Upper lobe of left lung (tissue), 4 donors: ENCODE measurements around the gene RAD21L1.

Experiments
- EP300 ChIP-seq, 4 donors: sonication (generic); formaldehyde crosslinking; IDR thresholded peaks; one replicate each; pipeline ENCODE4 v1.5.1; 2017; ENCODE audit warnings: antibody characterized with exemption in 4 of 4, control low read depth in 2 of 4
- POLR2A ChIP-seq, 4 donors: fragments of 450-650 bp; IDR thresholded peaks; one replicate each; pipeline ENCODE4 v1.5.1; 2016 to 2017; ENCODE audit warnings: antibody characterized with exemption in 4 of 4, mild to moderate bottlenecking in 2 of 4
- POLR2AphosphoS5 ChIP-seq, 2 donors: sonication (generic); formaldehyde crosslinking; IDR thresholded peaks; one replicate each; pipeline ENCODE4 v1.5.1; 2017; ENCODE audit warnings: antibody characterized with exemption in 2 of 2
- TF ChIP-seq, protein P1 (sequence below), 6 experiments: fragments of 450-650 bp in 4 of 6; fragments of 200-600 bp in 2 of 6; sonication (generic) in 2 of 6; IDR thresholded peaks; one replicate each; pipeline ENCODE4 v1.5.1; 2016 to 2019; ENCODE audit warnings: antibody characterized with exemption in 6 of 6

DNA sequence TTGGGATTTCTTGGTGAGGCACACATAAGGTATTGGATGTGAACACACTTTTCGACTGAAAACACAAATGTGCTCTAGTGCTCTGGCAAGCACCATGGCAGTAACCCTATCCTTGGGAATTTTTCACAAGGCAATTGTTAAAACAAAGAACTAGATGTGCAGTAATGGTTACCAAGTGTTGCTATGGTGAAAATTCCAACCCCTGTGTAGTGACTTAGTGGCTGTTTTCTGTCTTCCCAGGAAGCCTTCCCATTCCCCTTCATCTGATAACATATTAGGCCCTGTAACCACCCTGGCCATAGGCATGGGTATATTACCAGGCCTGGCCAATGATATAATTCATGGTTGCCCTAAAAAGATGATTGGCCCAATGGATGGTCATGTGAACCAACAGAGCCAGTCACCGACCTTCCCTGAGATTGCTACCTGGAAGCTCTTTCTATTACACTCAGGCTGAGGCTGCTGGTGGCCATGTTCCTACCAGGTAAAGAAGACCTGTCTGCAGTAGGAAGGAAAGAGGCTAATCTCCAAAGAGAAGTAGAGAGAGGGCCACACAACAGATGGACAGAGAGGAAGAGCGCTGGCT is 18.5 kb upstream of the RAD21L1 start:
- TF ChIP-seq, protein P1, sequence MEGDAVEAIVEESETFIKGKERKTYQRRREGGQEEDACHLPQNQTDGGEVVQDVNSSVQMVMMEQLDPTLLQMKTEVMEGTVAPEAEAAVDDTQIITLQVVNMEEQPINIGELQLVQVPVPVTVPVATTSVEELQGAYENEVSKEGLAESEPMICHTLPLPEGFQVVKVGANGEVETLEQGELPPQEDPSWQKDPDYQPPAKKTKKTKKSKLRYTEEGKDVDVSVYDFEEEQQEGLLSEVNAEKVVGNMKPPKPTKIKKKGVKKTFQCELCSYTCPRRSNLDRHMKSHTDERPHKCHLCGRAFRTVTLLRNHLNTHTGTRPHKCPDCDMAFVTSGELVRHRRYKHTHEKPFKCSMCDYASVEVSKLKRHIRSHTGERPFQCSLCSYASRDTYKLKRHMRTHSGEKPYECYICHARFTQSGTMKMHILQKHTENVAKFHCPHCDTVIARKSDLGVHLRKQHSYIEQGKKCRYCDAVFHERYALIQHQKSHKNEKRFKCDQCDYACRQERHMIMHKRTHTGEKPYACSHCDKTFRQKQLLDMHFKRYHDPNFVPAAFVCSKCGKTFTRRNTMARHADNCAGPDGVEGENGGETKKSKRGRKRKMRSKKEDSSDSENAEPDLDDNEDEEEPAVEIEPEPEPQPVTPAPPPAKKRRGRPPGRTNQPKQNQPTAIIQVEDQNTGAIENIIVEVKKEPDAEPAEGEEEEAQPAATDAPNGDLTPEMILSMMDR (IDR thresholded peaks at IDR 0.05) = no peak
- no peak for TF ChIP-seq POLR2A (IDR thresholded peaks at IDR 0.05)
- no peak for TF ChIP-seq EP300 (IDR thresholded peaks at IDR 0.05)
- no peak for TF ChIP-seq POLR2AphosphoS5 (IDR thresholded peaks at IDR 0.05)
